ENCODE measurements around the gene NUTM2A.
"Not testable (repeated sequence)": the region's sequence is repeated elsewhere in the genome, so short reads cannot be mapped to it uniquely, and the experiment has no call there.

Gene NUTM2A

DNA sequence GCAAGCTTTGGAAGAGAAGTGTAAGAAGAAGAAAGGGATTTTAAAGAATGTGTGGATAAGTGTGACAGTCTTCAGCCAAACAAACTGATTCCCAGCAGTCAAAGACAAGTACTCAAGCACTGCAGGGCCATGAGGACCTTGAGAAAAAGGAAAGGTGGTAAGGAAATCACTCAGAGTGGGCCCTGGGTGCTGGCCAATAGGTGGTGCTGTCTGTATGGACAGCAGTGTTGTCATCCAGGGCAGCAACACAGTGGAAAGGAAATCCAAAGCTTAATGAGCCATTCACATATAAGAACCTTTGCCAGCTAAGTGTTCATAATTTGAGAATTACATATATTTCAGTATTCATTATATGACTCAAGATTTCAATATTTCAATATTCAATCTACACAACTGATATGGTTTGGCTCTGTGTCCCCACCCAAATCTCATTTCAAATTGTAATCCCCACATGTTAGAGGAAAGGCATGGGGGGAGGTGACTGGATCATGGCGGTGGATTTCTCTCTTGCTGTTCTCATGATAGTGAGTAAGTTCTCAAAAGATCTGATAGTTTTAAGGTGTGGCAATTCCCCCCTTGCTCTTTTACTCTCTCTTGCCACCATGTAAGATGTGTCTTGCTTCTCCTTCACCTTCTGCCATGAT is 55.6 kb downstream of the NUTM2A start:
- DNase-seq (ENCODE audit: low spot score), result not testable (repeated sequence)

Data from hematopoietic multipotent progenitor cell treated with erythropoietin and hydrocortisone succinate and interleukin-3 and kit ligand, for 17 days (in vitro differentiated cells).